GM12892 (cell line): ENCODE data around the gene TRPC4.

Experiments used
- POLR2A ChIP-seq: IDR thresholded peaks from 2 replicates; pipeline ENCODE4 v1.6.1; 2011; ENCODE audit warnings: low read depth, low read length, control low read depth
- POLR2AphosphoS5 ChIP-seq: IDR thresholded peaks from 2 replicates; pipeline ENCODE4 v1.6.1; 2011; ENCODE audit warnings: low read depth, low read length, control low read depth
- TAF1 ChIP-seq: IDR thresholded peaks from 2 replicates; pipeline ENCODE4 v1.6.1; 2011; ENCODE audit warnings: low read depth, mild to moderate bottlenecking, control low read depth, low read length, borderline replicate concordance

DNA sequence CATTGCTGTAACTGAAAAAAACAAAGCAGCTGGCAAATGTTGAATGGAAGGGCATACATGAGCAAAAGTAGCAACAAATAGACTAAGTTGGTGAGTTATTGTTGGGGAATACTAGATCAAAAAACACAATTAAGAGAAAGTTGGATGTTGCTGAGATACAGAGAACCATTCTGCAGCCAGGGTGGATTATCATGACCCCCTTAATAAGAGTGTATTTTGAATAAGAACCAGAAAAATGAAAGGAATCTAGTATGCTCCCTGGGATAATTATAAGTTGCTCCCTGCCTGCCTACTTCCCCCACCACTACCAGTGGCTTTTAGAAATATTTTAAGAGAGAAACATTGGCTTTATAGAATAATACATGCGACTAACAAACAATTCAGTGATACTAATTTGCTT, 14.5 kb upstream of the TRPC4 start:
- TF ChIP-seq POLR2A, result no peak
- no peak for TF ChIP-seq POLR2AphosphoS5
- no peak for TF ChIP-seq TAF1
